ENCODE data around the gene NUMA1.

NUMA1 gene

GRCh38 chr11:71998649-71999310, 81.6 kb downstream of the NUMA1 start, which contains the start of gene IL18BP:
TSS of gene IL18BP (plus strand) at chr11:71998909. CDS start at chr11:71999985, 1,076 bp downstream.
- DNase-seq, result no peak

- no peak for DNase-seq
Observed at GRCh38 chr11:71998061-71998460, 82.3 kb downstream of the NUMA1 start.

- DNase-seq, result no peak
Observed at GRCh38 chr11:71997594-71997993, 82.7 kb downstream of the NUMA1 start.

GRCh38 chr11:71996946-71997345, 83.4 kb downstream of the NUMA1 start:
- no peak for DNase-seq

- DNase-seq, result no peak
Observed at GRCh38 chr11:71996517-71996916, 83.8 kb downstream of the NUMA1 start.

GRCh38 chr11:71995726-71996291, 84.5 kb downstream of the NUMA1 start:
- DNase-seq, result no peak

- no peak for DNase-seq
Observed at GRCh38 chr11:71994786-71995185, 85.6 kb downstream of the NUMA1 start.

- DNase-seq, result no peak
Observed at GRCh38 chr11:71992136-71992730, 88.1 kb downstream of the NUMA1 start.

GRCh38 chr11:71991494-71991893, 88.8 kb downstream of the NUMA1 start:
- DNase-seq, result no peak

GRCh38 chr11:71990701-71991100, 89.6 kb downstream of the NUMA1 start:
- no peak for DNase-seq

GRCh38 chr11:71988050-71988449, 92.3 kb downstream of the NUMA1 start:
- DNase-seq, result no peak

GRCh38 chr11:71987521-71987920, 92.8 kb downstream of the NUMA1 start:
- DNase-seq, result no peak

GRCh38 chr11:71986131-71986530, 94.2 kb downstream of the NUMA1 start:
- DNase-seq, result no peak

GRCh38 chr11:71979602-71980001, 100.7 kb downstream of the NUMA1 start:
- no peak for DNase-seq

GRCh38 chr11:71979094-71979493, 101.2 kb downstream of the NUMA1 start:
- no peak for DNase-seq

- peak; percentile 49 for DNase-seq
Observed at GRCh38 chr11:71977743-71978418, 102.5 kb downstream of the NUMA1 start.

- DNase-seq, result no peak
Observed at GRCh38 chr11:71977090-71977489, 103.3 kb downstream of the NUMA1 start.

- DNase-seq, result peak; percentile 59
Observed at GRCh38 chr11:71976551-71976950, 103.8 kb downstream of the NUMA1 start.

- no peak for DNase-seq
Observed at GRCh38 chr11:71971680-71972079, 108.7 kb downstream of the NUMA1 start.

GRCh38 chr11:71964641-71965040, 115.7 kb downstream of the NUMA1 start:
- no peak for DNase-seq

- no peak for DNase-seq
Observed at GRCh38 chr11:71963468-71963867, 116.9 kb downstream of the NUMA1 start.

- DNase-seq, result no peak
Observed at GRCh38 chr11:71962428-71963038, 117.8 kb downstream of the NUMA1 start.

GRCh38 chr11:71955898-71956456, 124.4 kb downstream of the NUMA1 start:
- DNase-seq, result no peak
